ENCODE measurements around the gene ODAPH.
"Not testable (repeated sequence)": the region's sequence is repeated elsewhere in the genome, so short reads cannot be mapped to it uniquely, and the experiment has no call there.

Gene ODAPH, protein sequence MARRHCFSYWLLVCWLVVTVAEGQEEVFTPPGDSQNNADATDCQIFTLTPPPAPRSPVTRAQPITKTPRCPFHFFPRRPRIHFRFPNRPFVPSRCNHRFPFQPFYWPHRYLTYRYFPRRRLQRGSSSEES

GRCh38 chr4:75555294-75556164 lies at the start of gene ODAPH:
ODAPH (plus strand) TSS chr4:75556066; CDS start chr4:75556083, 17 bp downstream.
- DNase-seq (ENCODE audit: low spot score), result peak; percentile 41

DNA sequence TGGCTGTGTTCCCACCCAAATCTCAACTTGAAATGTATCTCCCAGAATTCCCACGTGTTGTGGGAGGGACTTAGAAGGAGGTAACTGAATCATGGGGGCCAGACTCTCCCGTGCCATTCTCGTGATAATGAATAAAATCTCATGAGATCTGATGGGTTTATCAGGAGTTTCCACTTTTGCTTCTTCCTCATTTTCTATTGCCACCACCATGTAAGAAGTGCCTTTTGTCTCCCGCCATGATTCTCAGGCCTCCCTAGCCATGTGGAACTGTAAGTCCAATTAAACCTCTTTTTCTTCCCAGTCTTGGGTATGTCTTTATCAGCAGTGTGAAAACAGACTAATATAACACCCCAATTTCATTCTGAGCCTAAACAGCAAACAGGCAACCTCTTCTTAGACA lies 46.3 kb upstream of the ODAPH start:
- not testable (repeated sequence) for DNase-seq (ENCODE audit: low spot score)

- DNase-seq (ENCODE audit: low spot score), result no peak
These were observed 44.0 kb upstream of the ODAPH start for GRCh38 chr4:75511841-75512240.

DNA sequence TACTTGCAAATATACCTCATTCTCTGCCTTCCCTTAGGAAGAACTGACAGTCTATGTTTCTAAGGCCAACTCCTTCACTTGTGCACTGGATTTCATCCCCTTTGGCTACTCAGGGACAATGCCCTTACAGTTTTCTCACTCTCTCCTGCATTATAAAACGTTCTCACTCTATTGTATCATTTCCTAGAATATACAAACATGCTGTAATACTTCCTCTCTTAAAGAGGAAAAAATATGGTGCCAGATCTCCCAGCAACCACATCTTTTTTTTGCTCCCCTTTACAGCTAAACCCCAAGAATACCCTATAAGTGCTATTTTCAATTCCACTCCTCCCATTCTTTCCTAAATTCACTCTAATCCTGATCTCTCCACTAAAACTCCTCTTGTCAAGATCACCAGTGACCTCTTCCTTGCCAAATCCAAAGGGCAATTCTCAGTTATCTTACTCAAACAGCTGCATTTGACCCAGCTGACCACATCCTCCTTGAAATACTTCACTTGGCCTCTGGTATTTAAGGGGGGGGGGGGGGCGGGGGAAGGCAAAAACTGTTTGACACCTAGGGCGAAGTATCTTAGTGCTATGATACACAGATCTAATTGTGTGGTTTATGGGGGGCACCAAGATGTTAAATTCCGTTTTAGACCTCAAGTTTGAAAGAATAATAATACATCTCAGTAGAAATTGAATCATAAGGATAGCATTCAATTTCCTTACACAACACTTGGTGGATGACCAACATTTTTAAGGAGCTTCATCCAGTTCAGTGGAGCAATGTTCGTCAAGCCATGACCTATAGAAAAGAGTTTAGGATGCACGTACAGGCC lies 43.3 kb upstream of the ODAPH start:
- DNase-seq (ENCODE audit: low spot score), result no peak

GRCh38 chr4:75513526-75514130 lies 42.2 kb upstream of the ODAPH start:
- no peak for DNase-seq (ENCODE audit: low spot score)

- peak; percentile 81 for DNase-seq (ENCODE audit: low spot score)
These were observed 41.5 kb upstream of the ODAPH start, which contains the start of the genes RCHY1 and THAP6 for GRCh38 chr4:75514131-75514948. RCHY1 (minus strand) TSS chr4:75514403; CDS start chr4:75514286, 117 bp downstream. THAP6 (plus strand) TSS chr4:75514473; CDS start chr4:75515453, 980 bp downstream.

DNA sequence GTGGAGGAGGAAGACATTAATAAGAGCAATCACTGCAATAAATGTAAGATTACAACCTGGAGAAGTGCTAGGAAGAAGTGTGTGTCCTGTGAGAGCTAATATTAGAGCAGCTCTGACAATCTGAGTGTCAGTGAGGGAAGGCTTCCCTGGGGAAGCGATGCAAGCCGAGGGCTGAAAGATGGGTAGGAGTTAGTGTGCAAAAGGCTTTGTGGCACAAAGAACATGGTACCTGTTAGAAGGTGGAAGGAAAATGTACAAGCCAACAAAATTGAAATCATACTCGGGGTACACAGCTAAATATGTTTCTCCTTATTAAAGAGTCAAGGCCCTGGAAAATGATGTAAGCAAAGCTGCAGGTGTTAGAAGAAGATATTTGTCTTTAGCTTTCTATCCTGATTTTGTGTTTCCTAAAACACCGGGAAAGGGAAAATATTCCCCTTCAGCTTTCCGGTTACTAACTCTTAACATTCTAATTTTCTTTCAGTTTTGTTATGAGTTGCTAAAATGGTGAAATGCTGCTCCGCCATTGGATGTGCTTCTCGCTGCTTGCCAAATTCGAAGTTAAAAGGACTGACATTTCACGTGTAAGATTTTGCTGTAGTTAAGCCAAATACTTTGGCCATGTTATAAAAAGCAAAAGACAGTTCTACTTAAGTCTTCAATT lies 40.8 kb upstream of the ODAPH start:
- no peak for DNase-seq (ENCODE audit: low spot score)

- DNase-seq (ENCODE audit: low spot score), result no peak
These were observed 39.7 kb upstream of the ODAPH start for GRCh38 chr4:75516144-75516543.

DNA sequence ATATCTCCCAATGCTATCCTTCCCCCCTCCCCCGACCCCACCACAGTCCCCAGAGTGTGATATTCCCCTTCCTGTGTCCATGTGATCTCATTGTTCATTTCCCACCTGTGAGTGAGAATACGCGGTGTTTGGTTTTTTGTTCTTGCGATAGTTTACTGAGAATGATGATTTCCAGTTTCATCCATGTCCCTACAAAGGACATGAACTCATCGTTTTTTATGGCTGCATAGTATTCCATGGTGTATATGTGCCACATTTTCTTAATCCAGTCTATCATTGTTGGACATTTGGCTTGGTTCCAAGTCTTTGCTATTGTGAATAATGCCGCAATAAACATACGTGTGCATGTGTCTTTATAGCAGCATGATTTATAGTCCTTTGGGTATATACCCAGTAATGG lies 36.4 kb upstream of the ODAPH start:
- not testable (repeated sequence) for DNase-seq (ENCODE audit: low spot score)

DNA sequence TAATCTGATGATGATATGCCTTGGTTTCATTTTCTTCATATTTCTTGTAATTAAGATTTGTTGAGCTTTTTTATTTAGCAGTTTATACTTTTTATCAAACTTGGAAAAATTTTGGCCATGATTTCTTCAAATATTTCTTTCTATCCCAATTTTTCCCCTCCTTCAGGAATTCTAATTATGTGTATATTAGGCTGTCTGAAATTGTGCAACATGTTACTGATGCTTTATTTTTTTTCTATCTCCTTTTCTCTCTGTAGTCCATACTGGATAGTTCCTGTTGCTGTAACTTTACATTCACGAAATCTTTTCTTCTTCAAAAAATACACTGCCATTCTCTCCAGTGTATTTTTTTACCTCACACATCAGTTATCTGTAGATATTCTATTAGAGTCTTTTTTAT lies 30.8 kb upstream of the ODAPH start:
- no peak for DNase-seq (ENCODE audit: low spot score)

GRCh38 chr4:75525910-75526309 lies 30.0 kb upstream of the ODAPH start:
- DNase-seq (ENCODE audit: low spot score), result no peak

DNA sequence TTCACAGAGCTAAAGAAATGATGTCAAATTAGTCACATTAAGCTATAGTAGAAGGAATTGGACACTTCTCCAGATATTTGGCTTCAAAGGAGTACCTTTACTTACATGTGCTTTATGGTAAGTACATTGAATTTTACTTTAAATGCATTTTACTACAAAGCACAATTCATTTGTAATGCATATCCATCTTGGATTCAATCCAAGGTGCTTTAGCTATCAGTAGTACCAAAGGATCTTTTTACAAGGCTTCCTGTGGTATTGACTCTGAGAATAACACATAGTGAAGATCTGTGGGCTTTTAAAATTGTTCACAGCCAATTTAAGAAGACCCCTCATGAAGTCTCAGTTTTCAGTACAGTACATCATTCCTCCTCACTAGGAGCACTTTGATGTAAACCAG lies 28.4 kb upstream of the ODAPH start:
- DNase-seq (ENCODE audit: low spot score), result no peak

GRCh38 chr4:75530556-75531322 lies 25.1 kb upstream of the ODAPH start:
- no peak for DNase-seq (ENCODE audit: low spot score)

DNA sequence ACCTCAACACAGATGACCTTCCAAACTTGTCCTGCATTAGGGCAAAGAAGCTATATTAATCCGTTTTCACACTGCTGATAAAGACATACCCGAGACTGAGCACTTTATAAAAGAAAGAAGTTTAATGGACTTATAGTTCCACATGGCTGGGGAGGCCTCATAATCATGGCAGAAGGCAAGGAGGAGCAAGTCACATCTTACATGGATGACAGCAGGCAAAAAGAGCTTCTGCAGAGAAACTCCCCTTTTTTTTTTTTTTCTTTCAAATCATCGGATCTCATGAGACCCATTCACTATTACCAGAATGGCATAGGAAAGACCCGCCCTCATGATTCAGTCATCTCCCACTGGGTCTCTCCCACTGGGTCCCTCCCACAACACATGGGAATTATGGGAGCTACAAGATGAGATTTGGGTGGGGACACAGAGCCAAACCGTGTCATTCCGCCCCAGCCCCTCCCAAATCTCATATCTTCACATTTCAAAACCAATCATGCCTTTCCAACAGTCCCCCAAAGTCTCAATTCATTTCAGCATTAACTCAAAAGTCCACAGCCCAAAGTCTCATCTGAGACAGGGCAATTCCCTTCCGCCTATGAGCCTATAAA lies 24.2 kb upstream of the ODAPH start:
- not testable (repeated sequence) for DNase-seq (ENCODE audit: low spot score)

GRCh38 chr4:75533339-75533887 lies 22.5 kb upstream of the ODAPH start:
- DNase-seq (ENCODE audit: low spot score), result not testable (repeated sequence)

DNA sequence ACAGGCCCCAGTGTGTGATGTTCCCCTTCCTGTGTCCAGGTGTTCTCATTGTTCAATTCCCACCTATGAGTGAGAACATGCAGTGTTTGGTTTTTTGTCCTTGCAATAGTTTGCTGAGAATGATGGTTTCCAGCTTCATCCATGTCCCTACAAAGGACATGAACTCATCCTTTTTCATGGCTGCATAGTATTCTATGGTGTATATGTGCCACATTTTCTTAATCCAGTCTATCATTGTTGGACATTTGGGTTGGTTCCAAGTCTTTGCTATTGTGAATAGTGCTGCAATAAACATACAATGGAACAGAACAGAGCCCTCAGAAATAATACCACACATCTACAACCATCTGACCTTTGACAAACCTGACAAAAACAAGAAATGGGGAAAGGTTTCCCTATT lies 21.9 kb upstream of the ODAPH start:
- not testable (repeated sequence) for DNase-seq (ENCODE audit: low spot score)

- not testable (repeated sequence) for DNase-seq (ENCODE audit: low spot score)
These were observed 18.6 kb upstream of the ODAPH start for GRCh38 chr4:75537308-75537707.

- DNase-seq (ENCODE audit: low spot score), result no peak
These were observed 13.0 kb upstream of the ODAPH start for GRCh38 chr4:75542824-75543223.

DNA sequence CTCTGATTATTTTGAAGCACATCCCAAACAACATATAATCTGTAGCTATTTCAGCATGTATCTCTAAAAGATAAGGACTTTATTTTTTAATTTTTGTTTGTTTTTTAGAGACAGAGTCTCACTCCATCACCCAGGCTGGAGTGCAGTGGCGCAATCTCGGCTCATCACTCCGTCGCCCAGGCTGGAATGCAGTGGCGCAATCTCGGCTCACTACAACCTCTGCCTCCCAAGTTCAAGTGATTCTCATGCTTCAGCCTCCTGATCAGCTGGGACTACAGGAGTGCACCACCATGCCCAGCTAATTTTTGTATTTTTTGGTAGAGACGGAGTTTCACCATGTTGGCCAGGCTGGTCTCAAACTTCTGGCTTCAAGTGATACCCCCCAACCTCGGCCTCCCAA lies 11.6 kb upstream of the ODAPH start:
- DNase-seq (ENCODE audit: low spot score), result not testable (repeated sequence)
